T1000 (cell line): ENCODE data around the gene MYO1F.
"Not testable (repeated sequence)": the region's sequence is repeated elsewhere in the genome, so short reads cannot be mapped to it uniquely, and the experiment has no call there.

Source experiments
- DNase-seq: peaks from one replicate; lab custom pipeline; 2025; ENCODE audit warnings: mixed read lengths; lab: John Stamatoyannopoulos, UW

Gene MYO1F

DNA sequence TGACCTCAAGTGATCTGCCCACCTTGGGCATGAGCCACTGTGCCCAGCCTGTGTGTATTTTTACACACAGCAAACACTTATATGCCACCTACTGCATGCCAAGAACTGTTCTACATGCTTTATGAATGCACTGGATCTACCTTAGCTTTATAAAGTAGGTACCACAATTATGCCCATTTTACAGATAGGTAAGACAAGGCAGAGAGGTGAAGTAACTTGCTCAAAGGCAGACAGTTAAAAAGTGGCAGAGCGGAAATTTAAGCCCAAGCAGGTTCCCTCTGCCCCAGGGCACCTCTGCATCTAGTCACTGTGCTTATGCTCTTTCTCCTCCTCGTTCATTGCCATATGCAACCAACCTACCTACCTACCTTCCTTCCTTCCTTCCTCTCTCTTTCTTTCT lies 22.8 kb upstream of the MYO1F start:
- DNase-seq: no peak

DNA sequence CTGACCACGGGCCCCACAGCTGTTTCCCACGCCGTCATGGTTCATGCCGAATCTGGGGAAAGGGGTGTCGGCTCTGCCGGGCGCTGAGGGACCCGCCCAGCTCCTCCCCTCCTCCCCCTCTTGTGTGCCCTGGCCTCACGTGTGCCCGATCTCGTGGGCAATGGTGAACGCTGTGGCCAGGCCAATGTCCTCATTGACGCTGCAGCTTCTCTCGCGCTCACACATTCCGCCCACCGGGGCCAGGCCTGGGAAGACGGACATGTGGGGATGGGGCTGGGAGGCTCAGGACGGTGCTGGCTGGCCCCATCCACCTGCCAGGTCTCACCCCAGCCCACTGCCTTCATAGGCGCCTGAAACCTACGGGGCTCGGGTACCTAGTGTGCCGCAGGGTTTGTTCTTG lies 18.9 kb upstream of the MYO1F start:
- DNase-seq: no peak

DNA sequence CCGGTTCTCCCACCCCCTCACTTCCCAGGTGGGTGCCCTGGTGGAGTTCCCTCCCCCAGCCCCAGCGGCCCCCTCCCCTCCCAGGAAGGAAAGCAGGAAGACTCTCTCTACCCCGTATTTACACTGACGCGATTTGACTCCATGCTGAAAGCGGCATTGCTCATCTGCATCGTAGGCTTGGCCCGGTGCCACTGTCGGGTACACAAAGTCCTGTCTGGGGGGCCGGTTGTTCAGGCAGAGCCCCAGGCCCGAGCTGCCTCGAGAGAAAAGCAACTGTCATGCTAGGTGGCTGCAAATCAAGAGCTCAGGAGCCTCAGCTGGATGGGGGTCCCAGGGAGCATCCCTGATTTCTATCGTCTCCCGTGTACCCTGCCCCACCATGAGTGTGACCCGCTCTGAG lies 18.4 kb upstream of the MYO1F start:
- DNase-seq: no peak

DNA sequence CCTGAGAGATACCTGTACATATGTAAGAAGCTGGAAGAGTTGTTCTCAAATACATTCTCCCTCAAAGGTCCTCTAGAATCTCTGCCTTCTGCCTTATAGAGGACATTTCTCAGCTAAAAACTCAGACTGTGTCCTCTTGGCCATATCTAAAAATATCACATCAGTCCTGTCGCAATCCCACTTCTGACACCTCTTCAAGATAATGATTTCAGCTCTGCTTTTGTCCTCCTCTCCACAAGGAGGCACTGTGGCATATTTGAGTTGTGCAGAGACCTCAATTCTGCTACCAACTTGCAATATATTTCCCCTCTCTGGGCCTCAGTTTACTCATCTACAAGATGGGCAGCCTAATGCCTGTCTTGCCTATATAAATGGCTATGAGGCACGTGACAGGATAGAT lies 16.7 kb upstream of the MYO1F start:
- no peak for DNase-seq

DNA sequence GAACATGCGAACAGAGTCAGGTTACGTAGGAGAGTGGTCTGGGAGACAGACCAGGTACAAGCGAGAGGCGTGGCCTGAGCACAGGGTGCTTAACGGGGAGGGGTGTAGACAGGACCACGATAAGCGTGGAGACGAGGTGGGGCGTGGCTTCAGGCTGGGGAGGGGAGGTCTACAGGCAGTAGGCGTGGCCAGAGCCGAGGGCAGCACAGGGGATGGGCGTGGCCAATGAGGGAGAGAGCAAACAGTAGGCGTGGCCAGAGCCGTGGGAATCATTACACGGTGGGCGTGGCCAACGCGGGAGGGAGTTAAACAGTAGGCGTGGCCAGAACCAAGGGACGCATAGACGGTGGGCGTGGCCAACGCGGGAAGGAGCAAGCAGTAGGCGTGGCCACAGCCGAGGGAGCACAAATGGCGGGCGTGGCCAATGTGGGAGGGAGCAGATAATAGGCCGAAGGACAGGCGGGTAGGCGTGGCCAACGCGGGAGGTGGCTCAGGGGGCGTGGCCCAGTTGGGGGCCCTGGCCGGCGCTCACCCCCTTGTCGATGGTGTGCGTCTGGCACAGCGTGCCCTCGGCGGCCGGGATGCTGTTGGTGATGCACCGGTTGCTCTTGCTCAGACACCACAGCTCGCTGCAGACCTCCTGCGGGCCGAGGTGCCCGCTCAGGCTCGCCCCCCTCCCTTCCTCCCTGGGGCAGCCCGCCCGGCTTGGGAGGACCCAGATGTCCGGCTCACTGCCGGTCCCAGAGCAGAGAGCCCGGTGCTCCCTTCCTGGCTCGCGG lies 15.2 kb upstream of the MYO1F start:
- DNase-seq: peak; percentile 93

DNA sequence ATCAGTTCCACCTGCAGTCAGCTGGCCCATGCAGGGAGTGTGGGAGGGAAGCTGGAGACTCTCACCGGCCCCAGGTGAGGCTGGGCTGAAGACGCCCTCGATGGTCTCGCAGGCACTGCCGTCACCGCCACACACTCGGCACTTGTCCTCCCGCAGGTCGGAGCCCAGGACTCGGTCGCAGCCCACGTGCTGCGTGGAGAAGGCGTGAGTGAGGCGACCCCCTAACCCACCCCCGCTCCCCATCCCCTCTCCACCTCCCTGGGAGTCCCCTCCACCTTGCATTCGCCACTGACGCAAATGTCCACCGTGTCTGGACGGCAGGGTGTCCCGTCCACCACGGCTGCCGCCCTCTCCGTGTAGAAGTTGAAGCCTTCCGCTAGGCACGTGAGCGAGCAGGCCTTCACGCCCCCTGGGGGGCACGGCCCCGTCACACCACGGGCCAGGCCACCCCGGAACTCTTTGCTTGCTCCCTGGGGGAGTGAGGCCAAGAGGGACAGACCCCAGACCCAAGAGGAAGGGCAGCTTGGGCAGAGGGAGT lies 12.0 kb upstream of the MYO1F start:
- DNase-seq: no peak

DNA sequence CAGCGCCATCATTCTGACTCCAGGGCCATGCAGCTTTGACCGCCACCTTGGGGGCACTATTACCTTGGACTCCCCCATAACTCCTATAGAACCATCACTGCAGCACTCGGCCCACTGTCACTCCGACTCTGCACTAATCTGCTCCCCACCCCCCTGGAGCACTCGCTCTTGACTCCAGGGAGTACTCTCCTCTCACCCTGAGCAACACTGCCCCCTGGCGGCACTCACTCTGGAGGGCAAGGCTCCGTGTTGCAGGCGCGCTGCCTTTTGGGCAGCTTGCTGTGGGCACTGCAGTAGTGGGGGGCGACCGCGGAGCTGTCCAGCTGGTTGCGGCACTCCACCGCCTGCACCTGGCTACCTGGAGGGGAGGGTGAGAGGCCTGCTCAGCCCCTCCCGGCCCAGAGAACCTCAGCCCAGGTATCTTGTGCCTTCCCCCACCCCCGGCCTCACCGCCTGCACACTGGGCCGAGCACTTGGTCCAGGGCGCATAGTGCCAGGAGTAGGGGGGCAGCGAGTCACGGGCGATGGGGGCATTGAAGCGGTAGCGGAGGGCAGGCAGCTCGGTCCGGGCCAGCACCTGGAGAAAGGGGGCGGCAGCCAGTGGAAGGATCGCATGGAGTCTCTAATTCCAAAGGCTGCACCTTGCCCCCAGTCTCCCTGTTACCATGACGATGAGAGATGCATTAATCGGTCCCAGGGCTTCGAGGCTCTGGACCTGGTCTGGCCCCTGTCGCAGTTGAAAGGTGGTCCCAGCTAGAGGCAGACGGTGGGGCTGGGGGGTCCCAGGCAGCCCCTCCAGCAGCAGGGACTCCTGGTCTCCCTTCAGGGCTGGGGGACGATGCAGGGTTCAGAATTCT lies 8.9 kb upstream of the MYO1F start:
- no peak for DNase-seq

DNA sequence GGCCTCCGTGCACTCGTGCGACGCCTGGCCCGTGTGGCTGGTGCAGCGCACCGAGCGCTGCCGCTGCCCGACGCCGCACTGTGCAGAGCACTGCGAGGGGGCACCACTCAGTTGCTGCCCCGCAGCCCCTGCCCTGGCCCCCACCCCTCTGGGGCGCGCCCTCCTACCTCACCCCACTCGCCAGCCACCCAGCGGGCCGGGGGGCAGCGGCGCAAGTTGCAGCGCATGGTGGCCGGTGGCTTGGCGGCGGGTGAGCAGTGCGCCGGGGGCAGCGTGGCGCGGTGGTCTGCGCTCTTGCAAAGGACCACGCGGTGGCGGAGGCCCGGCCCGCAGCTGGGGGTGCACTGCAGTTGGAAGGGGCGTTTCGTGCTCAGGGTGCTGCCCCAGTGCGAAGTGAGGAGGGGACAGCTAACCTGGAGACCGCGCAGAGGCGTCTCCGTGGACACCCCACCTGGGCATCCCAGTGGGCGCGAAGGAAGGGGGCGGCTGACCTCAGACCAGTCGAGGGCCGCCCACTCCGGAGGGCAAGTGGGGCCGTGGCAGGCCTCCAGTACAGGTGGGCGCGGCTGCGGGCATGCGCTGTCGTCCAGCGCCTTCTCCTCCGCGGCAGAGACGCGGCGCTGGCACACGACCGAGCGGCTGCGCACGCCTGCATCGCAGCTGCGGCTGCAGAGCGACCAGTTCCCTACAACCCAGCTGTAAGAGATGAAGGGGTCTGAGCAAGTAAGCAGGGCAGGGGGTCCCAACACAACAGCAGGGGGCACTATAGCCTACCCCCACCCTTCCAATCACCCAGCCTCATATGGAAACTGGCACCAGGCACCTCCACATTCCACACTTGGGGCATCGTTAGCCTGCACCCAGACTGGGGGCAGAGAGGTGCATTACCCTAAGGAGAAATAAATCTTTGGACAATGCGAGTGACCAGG lies 8.0 kb upstream of the MYO1F start:
- no peak for DNase-seq

DNA sequence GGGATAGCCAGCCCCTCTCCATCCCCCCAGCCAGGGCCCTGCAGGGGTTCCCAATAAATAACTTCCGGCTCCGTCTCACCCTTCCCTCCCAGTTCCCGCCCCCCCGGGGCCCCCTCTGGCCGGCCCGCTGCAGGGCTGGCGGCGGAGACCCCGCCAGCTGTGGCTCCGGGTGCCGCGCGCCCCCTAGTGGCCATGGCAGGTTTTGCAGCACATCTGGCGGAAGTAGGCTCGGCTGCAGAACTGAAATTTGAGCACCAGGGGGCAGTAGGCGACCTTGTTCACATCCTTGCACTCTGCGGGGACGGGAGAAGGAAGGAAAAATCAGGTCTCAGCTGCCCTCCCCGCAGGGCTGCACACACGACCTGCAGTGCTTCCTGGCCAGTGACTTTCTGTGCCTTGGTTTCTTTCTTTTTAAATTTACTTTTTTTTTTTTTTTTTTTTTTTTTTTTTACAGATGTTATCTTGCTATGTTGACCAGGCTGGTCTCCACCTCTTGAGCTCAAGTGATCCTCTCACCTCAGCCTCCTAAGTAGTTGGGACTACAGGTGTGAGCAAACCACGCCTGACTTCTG lies 3.6 kb upstream of the MYO1F start:
- DNase-seq: peak; percentile 49

DNA sequence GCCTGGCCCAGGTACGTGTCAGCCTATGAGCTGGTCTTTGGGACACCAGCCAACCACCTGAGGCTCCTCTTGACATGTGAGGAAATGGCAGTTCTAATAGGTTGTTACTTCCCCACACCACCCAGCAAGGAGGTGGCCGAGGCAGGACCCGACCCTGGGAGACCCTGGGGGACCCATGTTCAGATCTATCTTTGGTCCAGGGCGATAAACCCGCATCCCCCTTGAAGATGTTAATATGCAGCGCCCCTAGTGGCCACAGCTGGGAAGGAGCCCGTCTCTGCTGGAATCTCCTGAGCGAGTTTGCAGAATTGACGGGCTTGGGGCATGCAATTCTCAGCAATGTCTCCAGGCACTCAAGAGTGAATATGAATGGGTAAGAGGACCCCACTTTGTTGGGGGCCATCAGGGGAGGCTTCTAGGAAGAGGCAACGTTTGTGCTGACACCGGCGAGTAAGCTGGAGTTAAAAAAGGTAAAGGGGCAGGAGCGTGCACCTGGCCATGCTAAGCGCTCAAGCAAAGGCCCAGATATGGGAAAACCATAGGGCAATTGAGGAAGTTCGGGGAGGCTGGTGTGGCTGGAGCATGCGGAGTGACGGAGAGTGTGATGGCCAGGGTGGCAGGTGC lies 1.5 kb upstream of the MYO1F start:
- peak; percentile 13 for DNase-seq

DNA sequence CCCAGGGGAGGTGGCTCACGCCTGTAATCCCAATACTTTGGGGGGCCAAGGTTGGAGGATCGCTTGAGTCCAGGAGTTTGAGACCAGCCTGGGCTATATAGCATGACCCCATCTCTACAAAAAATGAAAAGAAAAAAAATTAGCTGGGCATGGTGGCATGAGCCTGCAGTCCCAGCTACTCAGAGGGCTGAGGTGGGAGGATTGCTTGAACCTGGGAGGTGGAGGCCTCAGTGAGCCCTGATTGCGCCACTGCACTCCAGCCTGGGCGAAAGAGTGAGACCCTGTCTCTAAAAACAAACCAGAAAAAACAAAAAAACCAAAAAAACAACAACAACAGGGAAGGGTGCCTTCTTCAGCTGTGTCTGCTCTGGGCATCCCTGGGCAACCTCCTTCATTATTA lies 499 bp upstream of the MYO1F start:
- no peak for DNase-seq

DNA sequence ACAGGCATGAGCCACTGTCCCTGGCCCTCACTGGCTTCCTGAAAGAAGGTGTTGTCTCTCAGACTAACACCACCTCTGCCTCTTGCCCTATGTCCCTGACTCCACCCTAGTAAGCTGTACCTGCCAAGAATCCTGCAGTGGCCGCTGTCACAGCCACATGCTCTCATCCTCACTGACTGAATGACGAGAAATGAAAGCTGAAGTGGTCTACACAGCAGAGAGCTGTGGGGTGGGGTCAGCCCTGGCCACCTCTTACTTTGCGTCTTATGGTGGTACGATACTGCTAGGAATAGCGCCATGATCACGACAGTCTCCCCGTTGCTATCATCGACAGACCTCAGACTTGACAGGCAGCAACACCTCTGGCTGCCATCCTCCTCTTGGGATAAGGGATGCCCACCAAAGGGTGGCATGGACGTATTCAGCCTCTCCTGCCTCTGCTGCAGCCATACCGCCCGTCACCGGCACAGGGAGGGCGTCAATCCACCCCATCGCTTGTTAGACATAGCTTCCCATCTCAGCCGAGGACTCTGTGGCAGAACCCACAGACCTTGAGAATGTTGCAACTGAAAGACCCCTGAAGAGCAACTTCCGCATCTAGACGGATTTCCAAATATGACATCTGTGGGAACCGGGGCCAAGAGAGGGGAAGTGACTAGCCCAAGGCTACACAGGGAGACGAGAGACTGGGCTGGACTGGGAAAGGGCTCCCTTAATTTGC lies 809 bp downstream of the MYO1F start:
- DNase-seq: no peak

DNA sequence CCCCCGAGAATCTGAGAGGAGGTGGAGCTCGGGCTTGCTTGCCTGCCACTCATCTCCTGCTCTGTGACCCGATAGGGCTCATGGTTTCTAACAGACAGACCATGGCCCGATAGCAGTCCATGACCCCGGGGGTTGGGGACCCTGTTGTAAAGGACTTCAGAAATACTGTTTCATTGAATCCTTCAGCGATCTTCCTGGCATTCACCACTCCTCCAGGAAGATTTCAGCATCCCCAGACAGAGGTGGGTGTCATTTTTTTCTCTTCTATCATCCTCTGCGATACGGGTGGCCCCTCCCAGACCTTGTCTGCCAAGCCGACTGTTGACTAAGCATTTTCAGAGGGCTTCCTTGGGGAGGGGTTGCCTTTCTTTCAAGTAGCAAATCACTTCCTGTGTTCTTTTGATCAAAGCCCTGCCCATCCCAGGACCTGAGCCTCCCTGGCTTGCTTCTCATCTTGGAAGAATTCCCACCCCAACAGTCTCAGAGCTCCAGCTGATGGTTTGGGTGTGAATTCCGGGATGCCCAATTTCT lies 1.7 kb downstream of the MYO1F start:
- DNase-seq: no peak

DNA sequence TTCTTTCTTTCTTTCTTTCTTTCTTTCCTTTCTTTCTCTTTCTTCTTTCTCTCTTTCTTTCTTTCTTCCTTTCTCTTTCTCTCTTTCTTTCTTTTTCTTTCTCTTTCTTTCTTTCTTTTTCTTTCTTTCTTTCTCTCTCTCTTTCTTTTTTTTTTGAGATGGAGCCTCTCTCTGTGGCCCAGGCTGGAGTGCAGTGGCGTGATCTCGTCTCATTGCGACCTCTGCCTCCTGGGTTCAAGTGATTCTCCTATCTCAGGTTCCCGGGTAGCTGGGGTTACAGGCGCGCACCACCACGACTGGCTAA lies 2.7 kb downstream of the MYO1F start:
- DNase-seq: not testable (repeated sequence)

DNA sequence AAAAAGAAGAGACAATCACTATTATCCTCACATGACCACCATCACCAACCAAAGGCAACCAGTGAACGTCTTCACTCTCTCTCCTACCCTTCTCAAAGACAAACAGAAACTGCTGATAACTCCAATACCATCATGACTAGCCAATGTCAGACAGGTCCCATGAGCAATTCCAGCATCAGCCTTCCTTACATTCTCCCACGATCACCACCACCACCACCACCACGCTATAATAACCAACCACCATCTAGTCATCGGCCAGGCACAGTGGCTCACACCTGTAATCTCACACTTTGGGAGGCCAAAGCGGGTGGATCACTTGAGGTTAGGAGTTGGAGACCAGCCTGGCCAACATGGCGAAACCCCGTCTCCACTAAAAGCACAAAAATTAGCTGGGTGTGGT lies 3.9 kb downstream of the MYO1F start:
- no peak for DNase-seq

DNA sequence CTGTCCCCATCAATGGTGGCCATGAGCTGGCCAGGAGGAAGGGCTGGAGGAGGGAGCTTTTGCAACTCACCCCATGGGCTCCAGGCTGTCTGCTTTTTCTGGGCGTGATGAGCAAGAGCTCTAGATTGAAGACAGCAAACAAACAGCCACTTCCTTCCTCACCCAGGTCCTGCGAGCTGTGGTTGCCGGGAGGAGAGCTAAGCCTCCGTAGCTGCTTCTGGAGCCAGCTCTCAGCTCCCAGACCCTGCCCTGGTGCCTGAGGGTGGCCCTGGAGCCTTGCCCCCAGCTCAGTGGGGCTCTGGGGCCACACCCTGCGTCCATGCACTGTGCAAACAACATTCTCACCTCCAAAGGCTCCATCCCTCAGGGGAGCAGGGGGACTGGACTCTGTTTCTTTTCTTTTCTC lies 6.2 kb downstream of the MYO1F start:
- DNase-seq: peak; percentile 15

DNA sequence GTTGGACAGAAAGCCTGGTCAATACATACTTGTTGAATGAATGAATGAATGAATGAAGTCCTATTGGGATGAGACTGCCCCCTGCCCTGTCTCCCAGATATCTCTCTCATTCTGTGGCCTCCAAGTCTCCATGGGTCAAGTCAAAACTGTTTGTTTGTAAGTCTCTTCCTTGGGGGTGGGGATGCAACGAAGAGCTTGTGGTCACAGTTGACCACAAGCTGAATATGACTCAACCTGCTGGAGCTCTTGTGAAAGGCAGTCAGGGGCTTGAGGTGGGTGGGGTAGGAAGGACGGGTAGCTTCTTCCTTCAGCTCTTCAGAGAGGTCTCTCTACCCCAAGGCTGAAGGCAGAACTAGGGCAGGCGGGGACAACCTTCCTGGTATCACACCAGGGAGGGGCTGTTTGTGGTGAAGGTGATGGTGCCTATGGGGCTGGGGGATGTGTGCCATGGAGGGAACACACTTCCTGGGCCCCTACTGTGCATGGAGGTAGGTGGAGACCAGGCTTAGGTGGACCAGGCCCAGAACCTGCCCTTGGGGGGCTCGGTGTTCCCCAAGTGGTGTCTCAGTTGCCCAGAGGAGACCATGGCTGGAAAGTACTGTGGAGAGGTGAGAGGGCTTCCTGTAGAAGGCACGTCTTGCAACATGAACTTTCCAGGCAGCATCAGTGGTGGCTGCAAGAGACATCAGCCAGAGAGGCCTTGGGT lies 8.0 kb downstream of the MYO1F start:
- peak; percentile 10 for DNase-seq

DNA sequence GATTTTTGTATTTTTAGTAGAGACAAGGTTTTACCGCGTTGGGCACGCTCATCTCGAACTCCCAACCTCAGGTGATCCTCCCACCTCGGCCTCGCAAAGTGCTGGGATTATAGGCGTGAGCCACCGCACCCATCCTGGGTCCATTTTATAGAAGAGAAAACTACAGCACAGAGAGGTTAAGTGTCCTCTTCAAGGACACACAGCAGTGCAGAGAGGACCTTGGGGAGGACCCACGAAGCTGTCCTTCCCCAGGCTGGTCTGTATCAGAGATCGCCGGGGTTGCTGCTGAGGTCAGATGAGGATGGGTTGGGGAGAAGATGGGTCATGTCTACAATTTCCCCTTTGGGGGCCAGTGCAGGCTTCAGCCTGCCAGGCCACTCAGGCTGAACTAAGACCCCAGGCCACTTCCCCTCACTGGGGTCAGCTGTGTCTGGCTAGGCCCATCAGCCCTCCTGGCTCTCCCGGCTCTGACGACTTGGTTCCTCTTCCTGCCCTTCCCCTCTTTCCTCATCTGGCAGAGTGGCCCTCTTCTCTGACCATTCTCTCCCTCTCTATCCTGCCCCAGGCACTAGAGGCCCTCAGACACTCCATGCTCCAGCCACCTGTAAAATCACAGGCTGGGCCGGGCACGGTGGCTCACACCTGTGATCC lies 9.6 kb downstream of the MYO1F start:
- no peak for DNase-seq

DNA sequence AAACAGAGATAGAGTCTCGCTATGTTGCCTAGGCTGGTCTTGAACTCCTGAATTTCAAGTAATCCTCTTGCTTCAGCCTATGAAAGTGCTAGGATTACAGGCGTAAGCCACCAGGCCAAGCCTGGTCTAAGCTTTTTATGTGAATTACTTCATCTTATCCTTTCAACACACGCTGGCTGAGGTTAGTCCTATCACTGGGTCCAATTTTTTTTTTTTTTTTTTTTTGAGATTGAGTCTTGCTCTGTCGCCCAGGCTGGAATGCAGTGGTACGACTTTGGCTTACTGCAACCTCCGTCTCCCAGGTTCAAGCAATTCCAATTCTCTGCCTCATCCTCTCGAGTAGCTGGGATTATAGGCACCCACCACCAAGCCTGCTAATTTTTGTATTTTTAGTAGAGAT lies 10.4 kb downstream of the MYO1F start:
- no peak for DNase-seq
